Dedifferentiated amniotic fluid mesenchymal stem cell (primary cell): Measurements from ENCODE around the gene DHX40.
"Not testable (repeated sequence)": the region's sequence is repeated elsewhere in the genome, so short reads cannot be mapped to it uniquely, and the experiment has no call there.

Experiments used
- DNase-seq: peaks from one replicate; pipeline ENCODE4 v3.0.0-alpha.2; 2016; ENCODE audit errors: extremely low spot score

The DHX40 gene

DNA sequence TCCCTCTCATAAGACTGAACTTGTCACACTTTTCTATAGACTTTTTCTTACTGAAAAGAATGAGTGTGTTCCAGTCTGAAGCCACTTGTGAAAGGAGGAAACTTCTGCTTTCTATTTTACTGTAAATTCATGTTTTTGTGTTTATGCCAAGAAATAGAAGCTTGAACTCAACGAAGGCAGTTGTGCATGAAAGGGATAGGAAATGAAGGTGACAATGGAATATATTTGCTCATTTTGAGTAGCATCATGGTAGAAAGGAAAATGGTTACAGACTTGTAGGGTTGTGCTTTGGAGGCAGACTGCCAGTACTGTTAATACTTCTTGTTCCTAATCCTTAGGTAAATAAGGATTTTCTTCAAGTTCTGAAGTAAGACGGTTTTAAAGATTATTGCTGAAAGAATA, 62.4 kb downstream of the DHX40 start:
- no peak for DNase-seq

DNA sequence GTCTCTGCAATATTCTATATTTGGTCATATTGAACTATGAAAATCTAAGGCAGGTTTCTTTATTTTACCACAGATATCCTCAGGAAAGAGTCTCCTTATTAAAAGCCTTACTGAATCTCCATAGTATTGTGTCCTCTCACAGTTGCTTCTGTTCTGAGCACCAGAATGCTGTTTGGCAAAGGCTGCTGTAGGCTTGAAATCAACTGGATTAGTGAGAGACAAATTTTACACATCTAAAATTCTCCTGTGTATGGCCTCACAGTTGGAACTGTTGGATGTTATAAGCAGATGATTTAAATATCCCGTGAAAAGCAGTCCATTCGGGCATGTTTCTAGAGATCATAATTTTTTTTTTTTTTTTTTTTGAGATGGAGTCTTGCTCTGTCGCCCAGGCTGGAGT, 63.8 kb downstream of the DHX40 start:
- DNase-seq = no peak

- no peak for DNase-seq
Measured at GRCh38 chr17:59631276-59631675, 65.9 kb downstream of the DHX40 start.

DNA sequence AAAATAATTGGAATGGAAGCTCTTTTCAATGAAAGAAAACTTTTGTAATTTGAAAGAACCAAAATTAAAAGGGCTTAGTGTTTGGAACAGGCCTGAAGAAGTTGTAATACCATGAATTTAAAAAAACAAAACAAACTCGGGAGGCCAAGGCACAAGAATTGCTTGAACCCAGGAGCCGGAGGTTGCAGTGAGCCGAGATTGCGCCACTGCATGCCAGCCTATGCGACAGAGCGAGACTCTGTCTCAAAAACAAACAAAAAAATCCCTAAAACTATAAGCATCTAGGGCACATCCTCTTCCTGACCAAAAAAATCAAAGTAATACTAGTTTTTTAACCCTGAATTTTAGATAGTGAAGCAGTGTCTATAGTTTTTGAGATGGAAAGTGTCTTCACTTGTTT, 67.0 kb downstream of the DHX40 start:
- no peak for DNase-seq

GRCh38 chr17:59633658-59634359, 68.4 kb downstream of the DHX40 start:
- no peak for DNase-seq

GRCh38 chr17:59634632-59635541, 69.5 kb downstream of the DHX40 start:
- no peak for DNase-seq

DNA sequence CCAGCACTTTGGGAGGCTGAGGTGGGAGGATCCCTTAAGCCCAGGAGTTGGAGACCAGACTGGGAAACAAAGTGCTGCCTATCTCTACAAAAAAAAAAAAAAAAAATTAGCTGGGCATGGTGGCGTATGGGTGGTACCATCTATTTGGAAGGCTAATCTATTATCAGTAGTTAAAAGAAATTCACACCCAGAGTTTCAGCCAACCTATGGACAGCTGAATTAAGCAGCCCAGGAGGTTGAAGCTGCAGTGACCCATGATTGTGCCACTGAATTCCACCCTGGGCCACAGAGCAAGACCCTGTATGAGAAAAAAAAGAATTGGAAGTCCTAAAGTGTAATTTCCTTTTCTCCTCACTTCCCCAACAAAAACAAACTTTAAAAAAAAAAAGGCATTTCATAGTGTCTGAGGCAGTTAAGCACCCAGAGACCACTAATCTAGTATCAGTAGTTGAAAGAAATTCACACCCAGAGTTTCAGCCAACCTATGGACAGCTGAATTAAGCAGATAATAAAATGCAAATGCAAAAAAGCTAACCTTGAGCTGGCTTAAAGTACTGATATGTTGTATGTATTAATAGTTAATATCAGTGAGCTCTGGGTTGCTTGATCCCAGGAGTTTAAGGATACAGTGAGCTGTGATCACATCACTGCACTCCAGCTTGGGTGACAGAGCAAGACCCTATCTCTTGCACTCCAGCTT, 72.4 kb downstream of the DHX40 start:
- DNase-seq = no peak

GRCh38 chr17:59638553-59638952, 73.1 kb downstream of the DHX40 start:
- no peak for DNase-seq

GRCh38 chr17:59641799-59642484, 76.5 kb downstream of the DHX40 start:
- DNase-seq = no peak

GRCh38 chr17:59642565-59642964, 77.2 kb downstream of the DHX40 start:
- DNase-seq = no peak

DNA sequence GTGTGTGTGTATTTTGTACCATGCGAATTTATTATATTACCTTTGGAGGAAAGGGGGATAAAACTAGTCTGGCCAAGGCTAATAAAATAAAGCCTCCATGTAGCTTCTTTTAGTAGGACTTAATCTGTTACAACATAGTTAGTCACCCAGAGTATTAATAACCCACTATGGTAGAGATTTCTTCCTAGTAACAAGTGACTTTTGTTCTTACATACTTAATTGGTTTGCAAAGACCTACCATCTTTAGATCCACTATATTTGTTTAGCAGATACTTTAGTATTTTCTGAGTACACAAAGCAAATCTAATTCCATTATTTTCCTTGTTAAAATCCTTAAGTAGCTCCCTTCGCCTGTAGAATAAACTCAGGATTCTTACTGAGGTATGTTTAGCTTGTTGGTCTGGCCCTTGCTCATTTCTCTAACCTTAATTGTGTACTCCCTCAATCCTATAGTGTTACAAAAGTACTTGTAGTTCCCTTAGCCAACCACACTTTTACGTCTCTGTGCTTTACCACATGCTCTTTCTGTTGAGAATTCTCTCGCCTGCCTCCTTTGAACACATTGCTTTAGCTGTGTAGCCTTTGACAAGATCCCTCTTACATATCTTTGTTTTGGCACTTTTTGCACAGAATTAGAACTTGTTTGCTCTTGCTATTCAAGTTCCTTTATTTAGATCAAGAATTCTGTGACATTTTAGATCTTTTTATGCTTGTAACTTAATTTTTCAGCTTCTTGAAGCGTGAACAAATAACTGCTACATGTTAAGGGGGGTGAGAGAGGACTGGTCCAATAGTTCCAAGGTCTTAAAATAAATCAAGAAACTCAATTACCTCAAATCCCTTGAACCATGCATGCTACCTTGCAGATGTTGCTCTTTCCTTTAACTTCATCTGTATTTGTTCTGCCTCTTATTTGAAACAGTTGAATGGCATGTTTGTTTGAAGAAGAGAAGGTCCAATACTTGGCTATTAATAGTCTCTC, 78.0 kb downstream of the DHX40 start:
- DNase-seq = no peak

GRCh38 chr17:59647288-59647687, 81.9 kb downstream of the DHX40 start:
- no peak for DNase-seq

DNA sequence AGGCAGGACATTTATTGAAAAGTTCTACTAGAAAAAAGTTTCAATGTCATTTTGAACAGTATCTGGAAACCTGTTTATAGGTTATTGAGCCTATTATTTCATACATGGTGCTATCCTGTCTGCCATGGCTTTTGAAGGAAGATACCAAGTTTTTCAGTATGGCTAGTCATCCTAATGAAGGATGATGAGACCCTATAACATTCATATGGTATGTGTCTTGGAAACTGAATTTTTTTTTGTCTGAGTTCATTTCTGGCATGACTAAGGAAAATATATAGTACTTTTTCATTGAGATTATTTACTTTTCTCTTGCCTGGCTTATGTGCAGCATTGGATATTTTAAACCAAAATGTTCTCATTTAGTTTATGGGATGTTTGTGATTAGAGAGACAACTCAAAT, 84.5 kb downstream of the DHX40 start:
- no peak for DNase-seq

DNA sequence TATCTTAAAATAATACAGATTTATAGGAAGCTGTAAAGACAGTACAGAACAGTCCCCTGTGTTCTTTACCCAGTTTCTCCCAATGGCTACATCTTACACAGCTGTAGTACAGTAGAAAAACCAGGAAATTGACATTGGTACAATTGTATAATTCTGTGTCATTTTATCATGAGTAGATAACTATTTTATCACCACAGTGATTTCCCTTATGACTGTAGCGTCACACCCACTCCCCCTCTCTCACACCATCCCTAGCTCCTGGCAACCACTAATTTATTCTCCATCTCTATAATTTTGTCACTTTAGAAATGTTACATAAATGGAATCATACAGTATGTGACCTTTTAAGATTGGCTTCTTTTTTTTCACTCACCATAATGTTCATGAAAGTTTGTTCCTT, 85.2 kb downstream of the DHX40 start:
- no peak for DNase-seq

GRCh38 chr17:59651346-59651745, 85.9 kb downstream of the DHX40 start:
- DNase-seq = no peak

- DNase-seq = no peak
Measured at GRCh38 chr17:59652119-59652518, 86.7 kb downstream of the DHX40 start.

GRCh38 chr17:59656624-59657023, 91.2 kb downstream of the DHX40 start:
- not testable (repeated sequence) for DNase-seq
